Kidney (tissue), 14 donors: Measurements from ENCODE around the gene OXLD1. TPM values are rescaled to one million over a fixed set of nuclear protein-coding genes. Genes with fewer than 3 reads are reported as not detected.
A peak's percentile ranks its signal among the peaks of the same experiment; 100 is the strongest.

Source experiments
- DNase-seq, 5 donors: peaks; one replicate each; pipeline ENCODE4 v3.0.0-alpha.2; 2013 to 2020
- FAIRE-seq: peaks from 2 replicates; lab custom pipeline; 2012; peaks lifted over from hg19 to GRCh38; lab: Jason Lieb, UNC
- H3K27ac ChIP-seq, 2 donors: one replicate each; pipeline ENCODE4 v1.7.0; 2013; ENCODE audit warnings: low read depth in 2 of 2, low read length in 2 of 2, inconsistent platforms in 1 of 2
- H3K27me3 ChIP-seq: one replicate; pipeline ENCODE4 v1.7.1; 2013; ENCODE audit warnings: low read length, inconsistent platforms; ENCODE audit not compliant: control insufficient read depth, insufficient read depth
- H3K36me3 ChIP-seq, 3 donors: one replicate each; pipeline versions ENCODE4 v1.7.0 to v1.7.1; 2013; ENCODE audit warnings: low read length in 3 of 3, control low read depth in 1 of 3, inconsistent platforms in 1 of 3; ENCODE audit not compliant: insufficient read depth in 3 of 3, control insufficient read depth in 2 of 3
- H3K4me1 ChIP-seq, 3 donors: one replicate each; pipeline versions ENCODE4 v1.7.0 to v1.7.1; 2013; ENCODE audit warnings: low read length in 3 of 3, inconsistent platforms in 1 of 3, low read depth in 1 of 3; ENCODE audit not compliant: control insufficient read depth in 2 of 3, insufficient read depth in 2 of 3
- H3K4me3 ChIP-seq, 3 donors: one replicate each; pipeline versions ENCODE4 v1.7.0 to v1.8.1; 2013; ENCODE audit warnings: low read length in 3 of 3, control low read depth in 1 of 3, inconsistent platforms in 1 of 3
- H3K9ac ChIP-seq, 3 donors: one replicate each; pipeline versions ENCODE4 v1.7.0 to v1.7.1; 2013; ENCODE audit warnings: low read length in 3 of 3, control low read depth in 1 of 3, inconsistent platforms in 1 of 3
- H3K9me3 ChIP-seq, 3 donors: one replicate each; pipeline versions ENCODE4 v1.7.0 to v1.7.1; 2013; ENCODE audit warnings: low read length in 3 of 3, control low read depth in 1 of 3, inconsistent platforms in 1 of 3; ENCODE audit not compliant: control insufficient read depth in 2 of 3, insufficient read depth in 1 of 3
- intact Hi-C: fragments of 100-400 bp; cut with DNase I; formaldehyde crosslinking; loops from one replicate; pipeline ENCODE4 v1.11.1; 2022
- polyA plus RNA-seq: library from polyadenylated mRNA; stranded (reverse); fragments of 350-450 nt; fragmentation: Illumina TruSeq; extraction: RNeasy Lipid Tissue Mini Kit (QIAGEN cat#74804); gene quantifications from one replicate; pipeline ENCODE4 v1.2.3, GENCODE V29; 2014; ENCODE audit warnings: low read depth, low replicate concordance; ENCODE audit not compliant: insufficient read depth
- total RNA-seq: library from RNA; stranded (reverse); fragmentation: NEBNext Ultra II Directional; extraction: Animal tissue kit (Norgen Biotek cat#: 25700); gene quantifications from one replicate; pipeline ENCODE4 v1.2.1, GENCODE V29; 2021
- TF ChIP-seq, protein P1 (sequence below): IDR thresholded peaks from 3 replicates; pipeline ENCODE4 v1.5.1; 2012; ENCODE audit warnings: mild to moderate bottlenecking, moderate library complexity, borderline replicate concordance; ENCODE audit not compliant: insufficient read depth; ENCODE audit errors: extremely low read depth
- donor health status: control.
- donor health status: control.
- donor health status: control.
- donor health status: control.
- donor health status: control.
- donor health status: DM: yes; HTN: yes; CAD: no.
- donor health status: Normal renal cell carcinoma (clear cell type).

The OXLD1 gene
- total and polyA plus RNA-seq, 2 donors from 2014 or later: 28.2 to 51.9 TPM

DNA sequence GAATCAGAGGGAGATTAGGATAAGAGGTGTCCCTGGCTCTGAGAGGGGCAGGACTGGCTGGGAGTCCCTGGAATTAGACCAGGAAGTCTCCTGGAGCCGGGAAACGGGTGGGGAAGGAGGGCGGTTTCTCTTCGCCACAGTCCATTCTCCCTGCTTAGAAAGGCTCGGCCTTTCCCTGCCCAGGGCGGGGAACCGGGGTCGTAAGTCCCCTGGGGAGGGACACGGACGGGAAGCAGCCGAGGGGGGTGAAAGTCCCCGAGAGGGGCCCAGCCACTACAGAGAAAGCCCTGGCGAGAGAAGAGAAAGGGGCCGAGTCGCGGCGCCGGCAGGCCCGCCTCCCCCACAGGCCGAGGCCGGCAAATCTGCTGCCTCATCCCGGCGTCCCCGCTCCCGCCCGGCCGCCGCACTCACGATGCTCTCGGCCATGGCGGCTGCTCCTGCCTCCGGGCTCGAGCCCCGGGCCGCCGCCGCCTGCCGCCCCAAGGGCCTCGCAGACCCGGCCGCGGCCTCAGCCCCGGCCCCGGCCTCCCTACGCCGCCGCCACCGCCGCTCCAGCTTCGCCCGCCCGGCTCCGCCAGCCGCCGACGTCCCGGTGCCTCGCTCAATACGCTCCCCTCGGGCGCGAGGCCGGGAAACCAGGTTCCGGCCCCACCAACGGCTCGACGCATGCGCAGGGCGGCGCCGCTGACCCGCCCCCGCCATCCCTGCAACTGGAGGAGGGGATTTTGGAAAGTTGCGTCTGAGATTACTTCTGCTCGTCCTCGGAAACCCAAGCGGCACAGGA, 29.7 kb downstream of the OXLD1 start, which contains the start of the genes NPLOC4 and TSPAN10:
Gene NPLOC4 (minus strand): TSS at position 608 of the 784 bp plus-strand sequence. CDS start 182 bp downstream, at position 426.
Gene TSPAN10 (plus strand): TSS at position 692 of the 784 bp plus-strand sequence. CDS start 5,217 bp downstream, outside the sequence.
- Histone ChIP-seq H3K4me1 (peaks cover 0 to 9% (median 7%) of the 10 kb centered on the region in 3 donors), H3K9me3 (no peaks in the 10 kb centered on the region), H3K36me3 (peaks cover 0 to 2% (median 0%) of the 10 kb centered on the region in 3 donors), H3K9ac (peak within 1 kb of the TSS; percentile 74 to 99 (median 83)), H3K27me3 (no peaks in the 10 kb centered on the region), H3K4me3 (peak within 1 kb of the TSS; percentile 92 to 97 (median 97)), H3K27ac (peak within 1 kb of the TSS; percentile 77 to 87)
- no peak for FAIRE-seq
- peak; percentile 90 to 95 (median 93) for DNase-seq
- TF ChIP-seq, protein P1, sequence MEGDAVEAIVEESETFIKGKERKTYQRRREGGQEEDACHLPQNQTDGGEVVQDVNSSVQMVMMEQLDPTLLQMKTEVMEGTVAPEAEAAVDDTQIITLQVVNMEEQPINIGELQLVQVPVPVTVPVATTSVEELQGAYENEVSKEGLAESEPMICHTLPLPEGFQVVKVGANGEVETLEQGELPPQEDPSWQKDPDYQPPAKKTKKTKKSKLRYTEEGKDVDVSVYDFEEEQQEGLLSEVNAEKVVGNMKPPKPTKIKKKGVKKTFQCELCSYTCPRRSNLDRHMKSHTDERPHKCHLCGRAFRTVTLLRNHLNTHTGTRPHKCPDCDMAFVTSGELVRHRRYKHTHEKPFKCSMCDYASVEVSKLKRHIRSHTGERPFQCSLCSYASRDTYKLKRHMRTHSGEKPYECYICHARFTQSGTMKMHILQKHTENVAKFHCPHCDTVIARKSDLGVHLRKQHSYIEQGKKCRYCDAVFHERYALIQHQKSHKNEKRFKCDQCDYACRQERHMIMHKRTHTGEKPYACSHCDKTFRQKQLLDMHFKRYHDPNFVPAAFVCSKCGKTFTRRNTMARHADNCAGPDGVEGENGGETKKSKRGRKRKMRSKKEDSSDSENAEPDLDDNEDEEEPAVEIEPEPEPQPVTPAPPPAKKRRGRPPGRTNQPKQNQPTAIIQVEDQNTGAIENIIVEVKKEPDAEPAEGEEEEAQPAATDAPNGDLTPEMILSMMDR: peak; percentile 10
- intact Hi-C loops: no loop called here

DNA sequence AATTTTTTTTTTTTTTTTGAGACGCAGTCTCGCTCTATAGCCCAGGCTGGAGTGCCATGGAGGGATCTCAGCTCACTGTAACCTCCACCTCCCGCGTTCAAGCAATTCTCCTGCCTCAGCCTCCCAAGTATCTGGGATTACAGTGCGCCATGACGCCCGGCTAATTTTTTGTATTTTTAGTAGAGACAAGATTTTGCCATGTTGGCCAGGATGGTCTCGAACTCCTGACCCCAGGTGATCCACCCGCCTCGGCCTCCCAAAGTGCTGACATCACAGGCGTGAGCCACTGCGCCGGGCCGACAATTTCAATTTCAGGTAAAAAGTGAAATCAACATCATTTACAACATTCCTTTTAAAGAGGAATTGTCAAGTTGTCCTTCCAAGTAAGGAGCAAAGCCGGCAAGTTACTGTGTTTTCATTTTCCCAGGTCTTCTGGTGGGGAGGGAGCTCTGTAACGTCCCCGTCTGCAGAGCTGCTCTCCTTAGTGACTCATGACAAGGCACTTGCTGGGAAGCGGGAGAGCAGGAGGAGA, 30.4 kb downstream of the OXLD1 start:
- peak overlapping the region; percentile 80 to 97 (median 92) for H3K4me3 ChIP-seq
- intact Hi-C loops: no loop called here
- peaks cover 0 to 9% (median 7%) of the 10 kb centered on the region in 3 donors for H3K4me1 ChIP-seq
- H3K36me3 ChIP-seq: peaks cover 0 to 2% (median 0%) of the 10 kb centered on the region in 3 donors
- TF ChIP-seq, protein P1: no peak
- no peak for FAIRE-seq
- no peaks in the 10 kb centered on the region for H3K27me3 ChIP-seq
- peak overlapping the region; percentile 72 to 99 (median 74) for H3K9ac ChIP-seq
- DNase-seq: peak in 1 of 5 donors; percentile 17
- no peaks in the 10 kb centered on the region for H3K9me3 ChIP-seq
- peak overlapping the region; percentile 77 to 87 for H3K27ac ChIP-seq

DNA sequence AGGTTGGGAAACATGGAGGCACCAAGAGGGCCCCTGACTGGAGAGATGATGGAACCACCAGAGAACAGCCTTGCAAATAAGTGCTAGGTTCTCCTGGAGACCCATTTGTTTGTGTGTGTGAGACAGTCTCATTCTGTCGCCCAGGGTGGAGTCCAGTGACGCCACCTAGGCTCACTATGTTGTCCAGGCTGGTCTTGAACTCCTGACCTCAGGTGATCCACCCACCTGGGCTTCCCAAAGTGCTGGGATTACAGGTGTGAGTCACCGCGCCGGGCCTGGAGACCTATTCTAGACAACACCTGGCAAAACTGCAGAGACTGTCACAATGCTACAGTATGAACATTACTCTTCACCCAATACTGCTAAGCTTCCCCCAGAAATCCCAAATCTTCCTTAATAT, 31.0 kb downstream of the OXLD1 start:
- intact Hi-C loops: no loop called here
- Histone ChIP-seq H3K27me3 (no peaks in the 10 kb centered on the region), H3K9ac (peak overlapping the region in 1 of 3 donors; percentile 74), H3K4me3 (peak overlapping the region in 2 of 3 donors; percentile 92 to 97), H3K9me3 (no peaks in the 10 kb centered on the region), H3K36me3 (peaks cover 0 to 2% (median 0%) of the 10 kb centered on the region in 3 donors), H3K4me1 (peaks cover 0 to 9% (median 7%) of the 10 kb centered on the region in 3 donors), H3K27ac (peak overlapping the region in 1 of 2 donors; percentile 77)
- TF ChIP-seq, protein P1: no peak
- no peak for FAIRE-seq
- peak in 1 of 5 donors; percentile 24 for DNase-seq
